Esophagus squamous epithelium (tissue), 4 donors: Measurements from ENCODE around the gene SSX4B.

Experiments used
- POLR2A ChIP-seq, 4 donors: fragments of 450-650 bp; IDR thresholded peaks; one replicate each; pipeline ENCODE4 v1.6.1; 2017; ENCODE audit warnings: antibody characterized with exemption in 4 of 4, mild to moderate bottlenecking in 4 of 4, moderate library complexity in 3 of 4
- TF ChIP-seq, protein P1 (sequence below), 6 experiments: fragments of 450-650 bp in 4 of 6; fragments of 200-600 bp in 2 of 6; sonication (generic) in 2 of 6; IDR thresholded peaks; one replicate each; pipeline ENCODE4 v1.5.1; 2016 to 2019; ENCODE audit warnings: antibody characterized with exemption in 6 of 6, mild to moderate bottlenecking in 4 of 6, moderate library complexity in 4 of 6

DNA sequence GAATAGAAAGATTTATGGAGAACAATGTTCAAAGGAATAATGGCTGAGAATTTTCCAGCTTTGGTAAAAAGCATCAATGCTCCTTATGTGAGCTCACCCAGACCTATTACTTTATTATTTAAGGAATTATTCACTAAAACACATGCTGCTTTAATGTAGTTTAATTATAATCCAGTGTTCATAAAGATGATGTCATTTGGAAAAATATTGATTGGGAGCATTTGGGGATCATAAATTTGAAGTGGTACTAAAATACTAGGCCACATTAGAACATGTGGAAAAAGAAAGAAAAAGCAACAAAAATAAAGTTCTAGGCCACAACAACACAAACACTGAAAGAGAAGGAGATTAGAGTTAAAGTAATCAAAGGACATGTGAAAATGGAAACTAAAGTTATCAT is 38.3 kb upstream of the SSX4B start:
- TF ChIP-seq, protein P1, sequence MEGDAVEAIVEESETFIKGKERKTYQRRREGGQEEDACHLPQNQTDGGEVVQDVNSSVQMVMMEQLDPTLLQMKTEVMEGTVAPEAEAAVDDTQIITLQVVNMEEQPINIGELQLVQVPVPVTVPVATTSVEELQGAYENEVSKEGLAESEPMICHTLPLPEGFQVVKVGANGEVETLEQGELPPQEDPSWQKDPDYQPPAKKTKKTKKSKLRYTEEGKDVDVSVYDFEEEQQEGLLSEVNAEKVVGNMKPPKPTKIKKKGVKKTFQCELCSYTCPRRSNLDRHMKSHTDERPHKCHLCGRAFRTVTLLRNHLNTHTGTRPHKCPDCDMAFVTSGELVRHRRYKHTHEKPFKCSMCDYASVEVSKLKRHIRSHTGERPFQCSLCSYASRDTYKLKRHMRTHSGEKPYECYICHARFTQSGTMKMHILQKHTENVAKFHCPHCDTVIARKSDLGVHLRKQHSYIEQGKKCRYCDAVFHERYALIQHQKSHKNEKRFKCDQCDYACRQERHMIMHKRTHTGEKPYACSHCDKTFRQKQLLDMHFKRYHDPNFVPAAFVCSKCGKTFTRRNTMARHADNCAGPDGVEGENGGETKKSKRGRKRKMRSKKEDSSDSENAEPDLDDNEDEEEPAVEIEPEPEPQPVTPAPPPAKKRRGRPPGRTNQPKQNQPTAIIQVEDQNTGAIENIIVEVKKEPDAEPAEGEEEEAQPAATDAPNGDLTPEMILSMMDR (IDR thresholded peaks at IDR 0.05): no peak
- no peak for TF ChIP-seq POLR2A (IDR thresholded peaks at IDR 0.05)
